H9 (cell line): ENCODE results near the gene ROBO1. TPM values are rescaled to one million over a fixed set of nuclear protein-coding genes. Genes with fewer than 3 reads are reported as not detected.

ENCODE experiments used
- DNase-seq: peaks from one replicate; pipeline ENCODE4 v3.0.0-alpha.2; 2017
- H2AFZ ChIP-seq: one replicate; pipeline ENCODE4 v1.6.1; 2013; ENCODE audit warnings: mild to moderate bottlenecking, low read length, control low read depth, moderate library complexity
- H2AK5ac ChIP-seq: 2 replicates; pipeline ENCODE4 v1.6.1; 2013; ENCODE audit warnings: low read length, control low read depth, mixed read lengths; ENCODE audit not compliant: insufficient read length
- H2BK120ac ChIP-seq: one replicate; pipeline ENCODE4 v1.6.1; 2013; ENCODE audit warnings: low read depth, mild to moderate bottlenecking, low read length, control low read depth, inconsistent platforms; ENCODE audit not compliant: poor library complexity, severe bottlenecking
- H2BK12ac ChIP-seq: 2 replicates; pipeline ENCODE4 v1.6.1; 2013; ENCODE audit warnings: low read length, control low read depth, mixed read lengths, low read depth; ENCODE audit not compliant: insufficient read length
- H2BK15ac ChIP-seq: 2 replicates; pipeline ENCODE4 v1.6.1; 2013; ENCODE audit warnings: low read depth, low read length, control low read depth
- H2BK20ac ChIP-seq: one replicate; pipeline ENCODE4 v1.6.1; 2013; ENCODE audit warnings: low read depth, mild to moderate bottlenecking, low read length, control low read depth, inconsistent platforms; ENCODE audit not compliant: poor library complexity, severe bottlenecking
- H2BK5ac ChIP-seq: 2 replicates; pipeline ENCODE4 v1.6.1; 2013; ENCODE audit warnings: low read length, control low read depth, mixed read lengths; ENCODE audit not compliant: insufficient read length
- H3K14ac ChIP-seq: 2 replicates; pipeline ENCODE4 v1.6.1; 2013; ENCODE audit warnings: low read length, control low read depth; ENCODE audit not compliant: insufficient read depth
- H3K18ac ChIP-seq: 2 replicates; pipeline ENCODE4 v1.6.1; 2013; ENCODE audit warnings: low read depth, mild to moderate bottlenecking, mixed read lengths, low read length, control low read depth; ENCODE audit not compliant: insufficient read length
- H3K23ac ChIP-seq: 2 replicates; pipeline ENCODE4 v1.6.1; 2013; ENCODE audit warnings: low read length, control low read depth, mixed read lengths, low read depth; ENCODE audit not compliant: insufficient read length
- H3K23me2 ChIP-seq: 2 replicates; pipeline ENCODE4 v1.6.1; 2013; ENCODE audit warnings: low read depth, mild to moderate bottlenecking, mixed read lengths, low read length, control low read depth; ENCODE audit not compliant: insufficient read length, poor library complexity, severe bottlenecking
- H3K27ac ChIP-seq: 2 replicates; pipeline ENCODE4 v1.5.1; 2013; ENCODE audit warnings: low read length, control low read depth, mixed read lengths, low read depth; ENCODE audit not compliant: insufficient read length
- H3K27me3 ChIP-seq: 2 replicates; pipeline ENCODE4 v1.6.1; 2013; ENCODE audit warnings: low read length, control low read depth, inconsistent platforms; ENCODE audit not compliant: insufficient read depth
- H3K4ac ChIP-seq: 2 replicates; pipeline ENCODE4 v1.6.1; 2013; ENCODE audit warnings: low read depth, mild to moderate bottlenecking, control low read depth, inconsistent platforms, low read length, moderate library complexity
- H3K4me1 ChIP-seq: 2 replicates; pipeline ENCODE4 v1.6.1; 2013; ENCODE audit warnings: low read length, control low read depth, inconsistent platforms; ENCODE audit not compliant: insufficient read depth
- H3K4me2 ChIP-seq: 2 replicates; pipeline ENCODE4 v1.6.1; 2013; ENCODE audit warnings: low read length, control low read depth, mixed read lengths; ENCODE audit not compliant: insufficient read length, insufficient read depth
- H3K56ac ChIP-seq: 2 replicates; pipeline ENCODE4 v1.6.1; 2013; ENCODE audit warnings: low read depth, mild to moderate bottlenecking, mixed read lengths, low read length, control low read depth; ENCODE audit not compliant: insufficient read length
- H3K79me1 ChIP-seq: 2 replicates; pipeline ENCODE4 v1.6.1; 2013; ENCODE audit warnings: low read depth, mild to moderate bottlenecking, moderate library complexity, low read length, control low read depth, inconsistent platforms; ENCODE audit not compliant: insufficient read depth, poor library complexity, severe bottlenecking
- H3K79me2 ChIP-seq: 2 replicates; pipeline ENCODE4 v1.6.1; 2013; ENCODE audit warnings: low read length, control low read depth, inconsistent platforms; ENCODE audit not compliant: insufficient read depth
- H3K9ac ChIP-seq: 2 replicates; pipeline ENCODE4 v1.6.1; 2013; ENCODE audit warnings: low read length, control low read depth, mixed read lengths; ENCODE audit not compliant: insufficient read length; ENCODE audit errors: extremely low read depth
- H3K9me3 ChIP-seq: one replicate; pipeline ENCODE4 v1.6.1; 2013; ENCODE audit warnings: low read depth, low read length, inconsistent platforms; ENCODE audit not compliant: control insufficient read depth
- H3T11ph ChIP-seq: one replicate; pipeline ENCODE4 v1.6.1; 2013; ENCODE audit warnings: mild to moderate bottlenecking, low read length, control low read depth, inconsistent platforms
- H4K20me1 ChIP-seq: one replicate; pipeline ENCODE4 v1.6.1; 2013; ENCODE audit not compliant: control insufficient read depth, insufficient read length, insufficient read depth
- H4K5ac ChIP-seq: 2 replicates; pipeline ENCODE4 v1.6.1; 2013; ENCODE audit warnings: low read depth, mild to moderate bottlenecking, mixed read lengths, low read length, control low read depth; ENCODE audit not compliant: insufficient read length
- H4K8ac ChIP-seq: replicated peaks from 2 replicates; pipeline ENCODE4 v1.6.1; 2013; ENCODE audit warnings: low read length, control low read depth, mixed read lengths, low read depth; ENCODE audit not compliant: insufficient read length
- H4K91ac ChIP-seq: 2 replicates; pipeline ENCODE4 v1.6.1; 2013; ENCODE audit warnings: low read depth, mild to moderate bottlenecking, moderate library complexity, mixed read lengths, low read length, control low read depth; ENCODE audit not compliant: insufficient read length
- H3K27ac Mint-ChIP-seq, 3 experiments: 2 replicates in 2 of 3; 3 replicates in 1 of 3; pipeline ENCODE4 v1.8.0; 2020 to 2021; ENCODE audit warnings: mixed read lengths in 3 of 3, mild to moderate bottlenecking in 1 of 3, moderate library complexity in 1 of 3
- H3K27me3 Mint-ChIP-seq: 2 replicates; pipeline ENCODE4 v1.8.0; 2021; ENCODE audit warnings: low read depth, mild to moderate bottlenecking, moderate library complexity, mixed read lengths
- H3K36me3 Mint-ChIP-seq, 3 experiments: 2 replicates in 2 of 3; 3 replicates in 1 of 3; pipeline ENCODE4 v1.8.0; 2020 to 2021; ENCODE audit warnings: low read depth in 3 of 3, mixed read lengths in 3 of 3; ENCODE audit not compliant: insufficient read depth in 1 of 3
- H3K4me1 Mint-ChIP-seq, 2 experiments: 2 replicates each; pipeline ENCODE4 v1.8.0; 2020; ENCODE audit warnings: mixed read lengths in 2 of 2
- H3K4me3 Mint-ChIP-seq, 2 experiments: 2 replicates in 1 of 2; 3 replicates in 1 of 2; pipeline ENCODE4 v1.8.0; 2020 to 2021; ENCODE audit warnings: mild to moderate bottlenecking in 2 of 2, mixed read lengths in 2 of 2, moderate library complexity in 1 of 2
- H3K9me3 Mint-ChIP-seq, 2 experiments: 2 replicates in 1 of 2; 3 replicates in 1 of 2; pipeline ENCODE4 v1.8.0; 2020; ENCODE audit warnings: mild to moderate bottlenecking in 2 of 2, mixed read lengths in 2 of 2, moderate library complexity in 1 of 2
- CTCF ChIP-seq: fragments of 200-600 bp; sonication (generic); conservative IDR thresholded peaks from 3 replicates; pipeline ENCODE4 v1.8.0; 2021; ENCODE audit warnings: antibody characterized with exemption, mild to moderate bottlenecking
- WGBS: extraction: QIAGEN DNeasy Blood & Tissue Kit; methylation state at CpG from one replicate; pipeline ENCODE4 v1.1.7; 2013; ENCODE audit warnings: missing lambda C conversion rate, low lambda C conversion rate, mixed read lengths; ENCODE audit not compliant: insufficient read length; ENCODE audit errors: extremely low coverage; 5-methylcytosine and 5-hydroxymethylcytosine counted together
- total RNA-seq: library from RNA; stranded (reverse); gene quantifications from 2 replicates; pipeline ENCODE4 v1.2.1, GENCODE V29; 2021

Gene ROBO1
- total RNA-seq, 1 experiment from 2014 or later, result 62.7 TPM

GRCh38 chr3:78611278-78611677 lies 1156.5 kb downstream of the ROBO1 start:
- H4K8ac ChIP-seq, result no peak overlapping the region

More at GRCh38 chr3:78611278-78611677, 1156.5 kb downstream of the ROBO1 start:
- DNase-seq, result no peak
- TF ChIP-seq CTCF, result no peak
- Histone ChIP-seq H3K27ac (no peak overlapping the region), H2BK12ac (no peak overlapping the region), H4K20me1 (no peaks in the 10 kb centered on the region), H2BK120ac (no peak overlapping the region), H3K56ac (no peak overlapping the region), H2BK20ac (no peak overlapping the region), H2BK5ac (no peak overlapping the region), H3K4ac (no peak overlapping the region), H3K27me3 (no peaks in the 10 kb centered on the region), H2AFZ (no peak overlapping the region), H4K5ac (no peak overlapping the region), H2AK5ac (no peak overlapping the region), H3K79me1 (no peaks in the 10 kb centered on the region), H3T11ph (no peak overlapping the region), H3K23me2 (no peaks in the 10 kb centered on the region), H3K23ac (no peak overlapping the region), H3K79me2 (no peaks in the 10 kb centered on the region), H3K4me1 (no peaks in the 10 kb centered on the region), H3K9me3 (no peaks in the 10 kb centered on the region), H2BK15ac (no peak overlapping the region), H3K9ac (no peak overlapping the region), H4K91ac (no peak overlapping the region), H3K14ac (no peak overlapping the region), H3K18ac (no peak overlapping the region), H3K4me2 (no peak overlapping the region)
- no peak overlapping the region for H3K4me3 Mint-ChIP-seq
- WGBS, result no CpG with 5 or more reads among the region's 6 CpGs
- peaks cover 7 to 16% (median 7%) of the 10 kb centered on the region in 3 experiments; a peak in 6 of 7 replicates for H3K36me3 Mint-ChIP-seq
- no peaks in the 10 kb centered on the region for H3K27me3 Mint-ChIP-seq
- no peaks in the 10 kb centered on the region for H3K9me3 Mint-ChIP-seq
- H3K4me1 Mint-ChIP-seq, result no peaks in the 10 kb centered on the region
- no peak overlapping the region for H3K27ac Mint-ChIP-seq
